Vagina (tissue), 2 donors: ENCODE data around the gene FHIT.

Experiments
- CTCF ChIP-seq, 3 experiments: fragments of 450-650 bp in 2 of 3; fragments of 200-600 bp in 1 of 3; sonication (generic) in 1 of 3; IDR thresholded peaks; one replicate each; pipeline ENCODE4 v1.5.1; 2017 to 2019; ENCODE audit warnings: antibody characterized with exemption in 3 of 3, mild to moderate bottlenecking in 2 of 3, moderate library complexity in 2 of 3
- POLR2A ChIP-seq, 2 donors: fragments of 450-650 bp; IDR thresholded peaks; one replicate each; pipeline ENCODE4 v1.6.1; 2017; ENCODE audit warnings: antibody characterized with exemption in 2 of 2, mild to moderate bottlenecking in 2 of 2, moderate library complexity in 2 of 2
- POLR2AphosphoS5 ChIP-seq, 2 donors: sonication (generic); formaldehyde crosslinking; IDR thresholded peaks; one replicate each; pipeline ENCODE4 v1.9.0; 2017; ENCODE audit warnings: antibody characterized with exemption in 2 of 2, mild to moderate bottlenecking in 2 of 2, low read depth in 1 of 2; ENCODE audit not compliant: insufficient read depth in 1 of 2

GRCh38 chr3:60585918-60586317 lies 665.3 kb downstream of the FHIT start:
- TF ChIP-seq CTCF (IDR thresholded peaks at IDR 0.05) (no peak), POLR2A (IDR thresholded peaks at IDR 0.05) (no peak), POLR2AphosphoS5 (IDR thresholded peaks at IDR 0.05; ENCODE audit: insufficient read depth in 1 of 2, low read depth in 1 of 2) (no peak)
